ENCODE results near the gene CEP95.

CEP95 gene

DNA sequence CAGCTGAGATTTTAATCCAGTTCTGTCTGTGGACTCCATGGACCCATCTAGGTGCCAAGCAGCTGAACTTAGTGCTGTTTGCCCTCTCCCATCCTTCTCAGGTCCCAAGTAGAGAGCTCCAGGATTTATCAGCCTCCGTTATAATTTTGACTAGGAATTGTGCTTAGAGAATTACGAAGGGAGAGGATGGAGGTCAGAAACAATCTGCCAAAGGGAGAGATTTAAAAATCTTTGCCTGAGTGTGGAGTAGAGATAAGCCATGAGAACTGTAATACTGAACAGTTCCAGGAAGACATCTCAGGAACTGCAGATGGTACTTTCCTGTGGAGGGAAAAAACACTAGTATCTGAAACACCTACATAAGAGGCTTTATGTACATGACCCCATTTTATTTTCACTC is 27.0 kb downstream of the CEP95 start:
- Histone ChIP-seq H3K9ac (no peak overlapping the region), H3K36me3 (ENCODE audit: control insufficient read depth, insufficient read depth, low read length) (no peaks in the 10 kb centered on the region), H3K4me3 (ENCODE audit: low read depth, low read length) (no peak overlapping the region), H3K27me3 (ENCODE audit: control insufficient read depth, insufficient read depth, low read length) (no peaks in the 10 kb centered on the region), H3K4me2 (ENCODE audit: low read length) (no peak overlapping the region), H3K27ac (no peak overlapping the region), H3K79me2 (no peaks in the 10 kb centered on the region), H2AFZ (no peak overlapping the region), H3K9me3 (ENCODE audit: control insufficient read depth, low read length) (no peaks in the 10 kb centered on the region), H3K4me1 (no peaks in the 10 kb centered on the region)
- TF ChIP-seq CTCF (IDR thresholded peaks at IDR 0.05): no peak

GRCh38 chr17:64534187-64534586 is 27.4 kb downstream of the CEP95 start:
- Histone ChIP-seq H3K9ac (no peak overlapping the region), H3K36me3 (ENCODE audit: control insufficient read depth, insufficient read depth, low read length) (no peaks in the 10 kb centered on the region), H3K27me3 (ENCODE audit: control insufficient read depth, insufficient read depth, low read length) (no peaks in the 10 kb centered on the region), H3K4me2 (ENCODE audit: low read length) (no peak overlapping the region), H2AFZ (no peak overlapping the region), H3K4me3 (ENCODE audit: low read depth, low read length) (no peak overlapping the region), H3K4me1 (no peaks in the 10 kb centered on the region), H3K27ac (no peak overlapping the region), H3K79me2 (no peaks in the 10 kb centered on the region), H3K9me3 (ENCODE audit: control insufficient read depth, low read length) (no peaks in the 10 kb centered on the region)
- TF ChIP-seq CTCF (IDR thresholded peaks at IDR 0.05): no peak

- Histone ChIP-seq H3K4me3 (ENCODE audit: low read depth, low read length) (no peak overlapping the region), H3K4me1 (no peaks in the 10 kb centered on the region), H3K9ac (no peak overlapping the region), H3K36me3 (ENCODE audit: control insufficient read depth, insufficient read depth, low read length) (no peaks in the 10 kb centered on the region), H2AFZ (no peak overlapping the region), H3K9me3 (ENCODE audit: control insufficient read depth, low read length) (no peaks in the 10 kb centered on the region), H3K27ac (no peak overlapping the region), H3K4me2 (ENCODE audit: low read length) (no peak overlapping the region), H3K27me3 (ENCODE audit: control insufficient read depth, insufficient read depth, low read length) (no peaks in the 10 kb centered on the region), H3K79me2 (no peaks in the 10 kb centered on the region)
- TF ChIP-seq CTCF (IDR thresholded peaks at IDR 0.05): no peak
Measured at GRCh38 chr17:64535357-64535756, 28.6 kb downstream of the CEP95 start.

GRCh38 chr17:64536913-64537312 is 30.1 kb downstream of the CEP95 start:
- H3K27ac ChIP-seq: no peak overlapping the region
- no peak for TF ChIP-seq CTCF (IDR thresholded peaks at IDR 0.05)
- no peaks in the 10 kb centered on the region for H3K9me3 ChIP-seq (ENCODE audit: control insufficient read depth, low read length)
- no peak overlapping the region for H3K4me2 ChIP-seq (ENCODE audit: low read length)
- H3K4me1 ChIP-seq: no peaks in the 10 kb centered on the region
- no peak overlapping the region for H3K4me3 ChIP-seq (ENCODE audit: low read depth, low read length)
- H2AFZ ChIP-seq: no peak overlapping the region
- no peaks in the 10 kb centered on the region for H3K27me3 ChIP-seq (ENCODE audit: control insufficient read depth, insufficient read depth, low read length)
- no peaks in the 10 kb centered on the region for H3K36me3 ChIP-seq (ENCODE audit: control insufficient read depth, insufficient read depth, low read length)
- no peak overlapping the region for H3K9ac ChIP-seq
- no peaks in the 10 kb centered on the region for H3K79me2 ChIP-seq

GRCh38 chr17:64537488-64537887 is 30.7 kb downstream of the CEP95 start:
- H3K9me3 ChIP-seq (ENCODE audit: control insufficient read depth, low read length): no peaks in the 10 kb centered on the region
- no peaks in the 10 kb centered on the region for H3K27me3 ChIP-seq (ENCODE audit: control insufficient read depth, insufficient read depth, low read length)
- TF ChIP-seq CTCF (IDR thresholded peaks at IDR 0.05): no peak
- no peaks in the 10 kb centered on the region for H3K79me2 ChIP-seq
- no peak overlapping the region for H3K4me3 ChIP-seq (ENCODE audit: low read depth, low read length)
- H3K9ac ChIP-seq: no peak overlapping the region
- no peaks in the 10 kb centered on the region for H3K36me3 ChIP-seq (ENCODE audit: control insufficient read depth, insufficient read depth, low read length)
- H3K4me2 ChIP-seq (ENCODE audit: low read length): no peak overlapping the region
- no peak overlapping the region for H2AFZ ChIP-seq
- no peak overlapping the region for H3K27ac ChIP-seq
- H3K4me1 ChIP-seq: no peaks in the 10 kb centered on the region

Measured in parathyroid adenoma (tissue), 2 donors.